Dermis microvascular lymphatic vessel endothelial cell (primary cell): Measurements from ENCODE around the gene FRMPD1. TPM values are rescaled to one million over a fixed set of nuclear protein-coding genes. Genes with fewer than 3 reads are reported as not detected.
A peak's percentile ranks its signal among the peaks of the same experiment; 100 is the strongest.
"Not testable (repeated sequence)": the region's sequence is repeated elsewhere in the genome, so short reads cannot be mapped to it uniquely, and the experiment has no call there.

Experiments
- DNase-seq, 2 donors: peaks; one replicate each; pipeline versions ENCODE4 v3.0.0 to v3.0.0-alpha.2; 2010; ENCODE audit warnings: low read depth in 2 of 2
- total RNA-seq: library from RNA; depleted of rRNA; stranded (reverse); fragments of >200 nt; gene quantifications from 2 replicates; pipeline ENCODE4 v1.2.1, GENCODE V29; 2014

Gene FRMPD1, protein sequence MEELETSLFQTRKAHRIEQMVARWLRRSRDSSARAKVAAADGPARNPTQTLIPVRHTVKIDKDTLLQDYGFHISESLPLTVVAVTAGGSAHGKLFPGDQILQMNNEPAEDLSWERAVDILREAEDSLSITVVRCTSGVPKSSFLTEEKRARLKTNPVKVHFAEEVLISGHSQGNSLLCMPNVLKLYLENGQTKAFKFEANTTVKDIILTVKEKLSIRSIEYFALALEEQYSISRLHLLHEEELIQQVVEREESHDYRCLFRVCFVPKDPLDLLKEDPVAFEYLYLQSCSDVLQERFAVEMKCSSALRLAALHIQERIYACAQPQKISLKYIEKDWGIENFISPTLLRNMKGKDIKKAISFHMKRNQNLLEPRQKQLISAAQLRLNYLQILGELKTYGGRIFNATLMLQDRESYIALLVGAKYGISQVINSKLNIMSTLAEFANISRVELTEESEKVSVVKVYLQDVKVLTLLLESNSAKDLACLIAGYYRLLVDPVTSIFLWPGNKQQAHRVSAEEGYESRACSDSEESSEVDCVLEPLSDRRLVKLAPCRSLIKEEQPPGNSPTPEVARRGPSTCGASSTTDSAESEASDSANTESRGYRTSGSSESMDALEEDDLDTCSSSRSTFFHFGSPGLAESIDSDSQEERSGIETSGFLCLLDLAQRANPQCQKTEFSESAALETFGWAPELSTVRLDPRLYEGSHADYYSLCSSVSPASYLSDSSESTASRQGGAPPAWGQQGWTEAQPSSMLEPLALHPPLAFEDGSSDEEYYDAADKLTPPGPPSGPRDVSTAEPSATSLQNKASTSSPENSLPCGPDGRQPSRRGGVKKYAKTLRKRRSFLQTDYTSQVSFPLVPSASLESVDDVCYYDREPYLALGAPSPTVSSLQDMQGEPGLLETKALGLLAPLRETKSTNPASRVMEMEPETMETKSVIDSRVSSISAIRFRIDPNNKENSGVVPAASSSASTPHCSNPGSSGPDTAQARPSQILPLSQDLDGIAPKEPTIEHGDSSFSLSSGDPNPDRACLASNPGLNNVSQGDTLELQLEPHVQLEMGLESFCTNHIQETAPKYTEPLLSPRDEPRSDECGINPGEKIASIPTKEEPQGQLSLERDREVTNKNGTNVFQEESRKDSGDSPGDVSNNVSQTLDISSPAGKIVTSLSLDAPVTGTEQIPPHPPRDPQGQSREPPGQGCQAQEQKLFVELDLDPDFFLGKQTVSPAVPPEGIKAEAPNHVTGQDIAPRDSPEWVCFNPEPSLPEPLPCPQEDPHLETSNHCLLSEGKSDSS (N-terminal part only)
- total RNA-seq: not detected in 2 replicates

DNA sequence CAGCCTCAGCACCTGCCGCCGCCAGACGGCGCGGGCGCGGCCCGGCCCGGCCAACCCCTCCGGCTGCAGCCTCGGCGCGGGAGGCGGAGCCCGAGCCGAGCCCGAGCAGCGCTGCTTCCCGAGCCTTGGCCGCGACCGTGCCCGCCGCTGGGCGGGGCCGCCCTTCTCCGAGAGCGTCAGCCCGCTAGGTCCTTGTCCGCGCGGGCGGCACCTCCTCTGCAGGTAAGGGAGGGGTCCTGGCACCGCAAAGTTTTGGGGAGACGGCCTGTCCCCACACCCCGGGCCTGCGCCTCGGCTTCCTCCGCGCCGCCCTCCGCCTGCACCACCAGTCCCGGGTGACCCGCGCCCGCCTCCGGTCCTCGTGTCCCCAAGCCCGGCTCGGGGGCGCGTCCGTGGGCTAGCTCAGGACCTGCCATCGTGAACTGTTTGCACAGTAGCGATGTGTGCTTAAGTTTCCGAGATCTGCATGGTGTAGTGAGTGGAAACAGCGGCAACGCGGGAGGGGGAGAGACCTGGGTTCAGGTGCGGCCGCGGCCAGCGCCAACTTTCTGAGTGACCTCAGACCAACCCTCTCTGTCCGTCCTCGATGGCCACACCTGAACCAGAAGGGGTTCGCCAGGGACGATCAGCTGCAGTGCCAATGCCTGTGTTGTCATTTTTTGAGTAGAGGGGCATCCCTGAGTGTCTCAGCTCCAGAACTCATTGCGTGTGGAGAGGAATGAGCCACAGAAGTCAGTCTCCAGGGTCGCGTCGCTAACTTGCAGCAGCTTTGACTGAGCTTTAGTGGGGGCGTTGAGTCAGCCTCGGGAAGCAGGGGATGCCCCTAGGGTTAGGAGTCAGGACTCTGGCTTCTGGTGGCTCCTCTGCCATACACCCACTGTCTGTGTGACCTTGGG lies at the start of gene FRMPD1:
TSS of gene FRMPD1 (plus strand) at position 82 of the 896 bp plus-strand sequence. CDS start 41,688 bp downstream, outside the sequence.
- peak; percentile 2 to 55 for DNase-seq

DNA sequence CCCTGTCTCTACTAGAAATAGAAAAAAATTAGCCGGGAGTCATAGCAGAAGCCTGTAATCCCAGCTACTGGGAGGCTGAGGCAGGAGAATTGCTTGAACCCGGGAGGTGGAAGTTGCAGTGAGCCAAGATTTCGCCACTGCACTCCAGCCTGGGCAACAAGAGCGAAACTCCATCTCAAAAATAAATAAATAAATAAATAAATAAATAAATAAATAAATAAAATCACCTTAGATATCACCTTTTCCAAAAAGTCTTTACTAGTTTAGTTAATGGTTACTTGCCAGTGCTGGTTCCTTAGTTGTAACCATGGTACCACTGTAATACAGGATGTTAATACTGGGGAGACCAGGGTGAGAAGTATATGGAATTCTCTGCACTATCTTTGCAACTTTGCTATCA lies 48.7 kb upstream of the FRMPD1 start:
- not testable (repeated sequence) for DNase-seq

DNA sequence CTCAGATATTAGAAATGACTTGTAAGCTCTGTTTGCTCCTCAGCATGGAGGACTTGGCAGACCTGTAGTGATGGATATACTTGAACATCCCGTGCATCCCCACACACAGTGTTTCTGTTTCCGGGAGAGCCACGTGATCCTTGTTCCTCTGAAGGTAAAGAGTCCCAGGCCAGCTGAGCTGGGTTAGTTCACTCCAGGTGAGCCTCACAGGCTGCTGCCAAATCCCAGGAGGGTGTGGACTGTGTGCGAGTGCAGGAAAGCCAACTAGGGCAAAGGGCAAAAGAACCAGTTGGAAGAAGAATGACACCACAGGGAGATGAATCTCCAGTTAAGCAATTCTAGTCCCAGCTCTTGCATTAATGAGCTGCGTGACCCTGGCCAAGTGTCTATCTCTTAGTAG lies 47.9 kb upstream of the FRMPD1 start:
- DNase-seq: no peak

DNA sequence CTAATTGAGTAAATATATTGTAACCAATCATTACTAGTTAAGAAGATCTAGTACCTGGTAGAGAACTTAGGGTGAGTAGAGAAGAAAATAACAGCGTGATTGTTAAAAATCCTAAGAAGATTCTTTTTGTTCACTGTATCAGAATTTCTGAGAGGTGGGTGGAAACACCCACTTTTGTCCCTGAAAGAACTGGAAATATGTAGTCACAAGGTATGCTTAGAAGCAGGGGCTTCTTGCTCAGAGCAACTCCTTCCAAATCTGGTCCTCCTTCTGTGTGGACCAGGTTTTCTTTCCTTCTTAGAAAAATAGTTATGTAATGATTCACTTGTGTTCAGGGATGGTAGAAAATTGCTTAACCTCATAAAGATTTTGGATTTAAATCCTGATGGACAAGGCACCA lies 46.5 kb upstream of the FRMPD1 start:
- DNase-seq: no peak

DNA sequence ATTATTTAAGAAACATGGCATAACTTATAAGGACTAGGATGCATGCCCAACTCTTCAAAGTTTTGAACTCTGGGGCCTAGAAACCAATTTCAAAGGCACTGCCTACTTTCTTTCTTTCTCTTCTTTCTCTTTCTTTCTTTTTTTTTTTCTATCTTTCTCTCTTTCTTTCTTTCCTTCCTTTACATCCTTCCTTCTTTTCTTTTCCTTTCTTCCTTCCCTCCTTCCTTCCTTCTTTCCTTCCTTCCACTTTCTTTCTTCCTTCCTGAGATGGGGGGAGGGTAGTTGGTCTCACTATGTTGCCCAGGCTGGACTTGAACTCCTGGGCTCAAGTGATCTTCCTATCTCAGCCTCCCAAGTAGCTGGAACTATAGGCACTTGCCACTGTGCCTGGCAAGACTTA lies 42.5 kb upstream of the FRMPD1 start:
- no peak for DNase-seq

DNA sequence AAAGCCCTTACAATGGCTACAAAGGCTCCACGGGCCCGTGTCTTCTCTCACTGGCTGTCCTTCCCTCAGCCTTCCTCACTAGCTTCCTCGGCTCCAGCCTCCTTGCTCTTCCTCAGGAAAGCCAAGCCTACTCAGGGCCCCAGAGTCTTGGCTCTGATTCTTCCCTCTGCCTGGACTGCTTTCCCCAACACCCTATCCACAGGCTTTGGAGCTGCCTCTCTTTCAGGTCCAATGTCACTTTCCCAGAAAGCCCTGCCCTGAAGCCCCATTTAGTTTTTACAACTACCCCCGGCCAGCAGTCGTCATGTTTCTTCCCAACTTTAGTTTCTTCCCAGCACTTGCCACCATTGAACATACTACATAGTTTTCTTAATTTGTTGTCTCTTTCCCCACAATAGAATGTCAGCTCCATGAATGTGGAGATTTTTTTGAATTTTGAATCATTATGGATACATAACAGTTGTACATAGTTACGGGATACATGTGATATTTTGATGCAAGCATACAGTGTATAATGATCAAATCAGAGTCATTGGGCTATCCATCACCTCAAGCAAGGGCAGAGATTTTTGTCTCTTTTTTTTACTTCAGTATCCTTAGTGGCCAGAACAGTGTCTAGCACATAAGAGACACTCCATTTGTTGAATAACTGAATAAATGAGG lies 40.9 kb upstream of the FRMPD1 start:
- DNase-seq: no peak

DNA sequence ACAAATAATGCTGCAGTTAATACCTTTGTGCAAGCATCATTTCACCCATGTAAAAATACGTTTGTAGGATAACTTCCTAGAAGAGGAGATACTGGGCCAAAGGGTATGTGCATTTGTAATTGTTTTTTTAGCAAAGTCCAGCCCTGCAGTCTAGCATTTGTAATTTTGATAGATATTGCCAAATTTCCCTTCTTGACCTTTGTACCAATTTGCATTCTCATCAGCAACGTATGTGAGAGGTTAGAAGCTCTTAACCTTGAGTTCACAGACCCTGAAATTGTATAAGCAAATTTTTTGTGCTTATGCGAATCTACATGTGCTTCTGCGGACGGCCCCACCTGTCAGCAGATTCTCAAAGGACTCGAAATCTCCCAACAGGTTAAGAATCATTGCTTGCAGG lies 39.7 kb upstream of the FRMPD1 start:
- no peak for DNase-seq

DNA sequence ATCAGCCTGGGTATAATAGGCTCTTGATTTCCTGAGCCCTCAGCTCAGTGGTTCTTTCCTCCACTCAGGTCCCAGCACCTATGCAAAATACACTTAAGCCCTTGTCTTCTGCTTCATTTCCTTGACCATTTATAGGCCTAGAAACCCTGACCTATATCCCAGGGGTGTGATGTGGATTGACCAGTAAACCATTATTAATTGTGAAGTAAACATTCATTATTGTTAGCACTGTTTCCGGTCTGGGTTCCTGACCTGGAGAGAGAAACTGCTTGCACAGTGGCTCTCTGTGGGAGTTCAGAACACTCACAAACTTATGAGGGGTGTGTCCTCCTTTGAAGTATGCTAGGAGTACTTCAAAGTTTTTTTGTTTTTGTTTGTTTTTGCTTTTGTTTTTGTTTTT lies 38.8 kb upstream of the FRMPD1 start:
- DNase-seq: no peak

DNA sequence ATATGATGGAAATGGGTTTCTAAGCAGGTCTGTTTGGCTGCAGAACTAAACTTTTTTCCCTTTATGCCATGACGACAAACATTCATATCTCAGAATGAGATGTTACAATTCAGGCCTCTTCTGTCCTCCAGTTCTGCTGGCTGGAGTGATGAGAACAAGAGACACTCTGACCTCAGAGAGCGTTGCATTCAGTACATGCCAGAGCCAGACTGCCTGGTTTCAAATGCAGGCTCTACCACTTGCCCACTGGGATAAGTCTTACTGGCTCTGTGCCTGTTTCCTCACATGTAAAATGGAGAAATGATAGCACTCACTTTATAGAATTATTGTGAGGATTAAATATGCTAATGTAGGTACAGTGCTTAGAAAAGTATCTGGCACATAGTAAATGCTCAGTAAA lies 33.6 kb upstream of the FRMPD1 start:
- DNase-seq: no peak

DNA sequence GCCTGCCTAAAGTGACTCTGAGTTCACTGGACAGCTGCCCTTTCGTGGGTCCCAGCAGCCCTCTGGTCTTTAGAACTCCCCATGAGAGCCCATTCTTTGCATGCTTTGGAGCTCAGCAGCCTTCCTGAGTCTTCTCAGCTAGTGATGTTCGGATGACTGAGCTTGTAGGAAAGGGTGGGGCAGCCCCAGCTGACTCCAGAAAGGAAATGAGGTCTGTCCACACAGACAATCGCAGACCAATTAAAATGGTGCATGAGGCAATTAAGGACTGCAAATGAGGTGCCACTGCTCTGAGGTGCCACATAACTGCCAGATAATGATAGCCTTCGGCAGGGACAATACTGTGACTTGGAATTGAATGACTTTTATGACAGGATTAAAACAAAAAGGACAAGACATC lies 32.9 kb upstream of the FRMPD1 start:
- no peak for DNase-seq

DNA sequence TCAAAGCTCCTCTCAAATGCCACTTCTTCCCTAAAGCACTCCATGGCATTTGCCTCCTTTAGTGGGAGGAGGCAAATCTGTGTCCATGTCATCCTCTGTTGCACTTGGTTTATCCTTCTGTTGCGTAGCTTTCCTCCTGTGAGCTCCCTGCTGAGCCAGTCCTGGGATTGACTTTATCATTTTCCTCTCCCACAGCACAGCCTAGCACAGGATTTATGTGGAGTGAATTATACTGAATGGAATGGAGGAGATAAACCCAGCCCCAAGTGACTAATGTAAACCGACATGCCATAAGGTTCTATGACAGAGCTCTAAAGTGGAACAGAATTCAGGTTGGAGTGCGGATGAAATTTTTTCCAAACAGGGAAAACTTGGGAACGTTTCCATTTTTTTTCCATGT lies 31.9 kb upstream of the FRMPD1 start:
- no peak for DNase-seq

DNA sequence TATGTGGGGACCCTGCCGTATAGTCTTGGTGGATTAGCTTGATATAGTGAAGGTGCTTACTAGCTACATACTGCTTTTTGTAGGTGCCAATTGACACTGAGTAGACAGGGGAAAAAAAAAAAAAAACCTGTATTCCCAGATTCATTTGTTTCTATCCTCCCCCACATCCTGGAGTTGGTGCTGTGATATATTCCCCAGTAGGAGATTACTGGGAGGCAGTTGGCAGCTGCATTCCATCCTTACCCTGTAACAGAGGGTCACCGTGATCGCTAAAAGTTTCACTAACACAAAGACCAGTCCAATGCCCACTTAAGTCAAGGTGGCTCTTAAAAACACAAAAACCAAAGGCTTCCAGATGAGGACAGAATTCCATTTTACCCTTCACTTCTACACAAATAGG lies 30.9 kb upstream of the FRMPD1 start:
- no peak for DNase-seq

DNA sequence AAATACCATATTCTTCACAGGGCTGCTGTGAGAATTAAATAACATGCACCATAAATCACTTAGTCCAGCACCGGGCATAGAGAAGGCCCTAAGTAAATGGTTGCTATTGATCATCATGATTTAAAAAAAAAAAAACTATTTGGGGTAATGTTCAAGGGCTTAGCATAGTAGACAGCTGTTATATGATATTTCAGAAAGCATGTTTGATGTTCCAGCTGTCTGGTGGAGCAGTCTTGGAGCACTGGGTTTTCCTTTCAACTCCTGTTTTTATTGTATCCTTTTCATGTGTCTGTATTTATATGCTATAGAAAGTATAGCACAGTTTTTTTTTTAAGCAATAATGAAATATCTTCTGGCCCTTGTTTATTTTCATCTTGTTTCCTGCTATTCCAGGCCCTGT lies 30.4 kb upstream of the FRMPD1 start:
- no peak for DNase-seq

DNA sequence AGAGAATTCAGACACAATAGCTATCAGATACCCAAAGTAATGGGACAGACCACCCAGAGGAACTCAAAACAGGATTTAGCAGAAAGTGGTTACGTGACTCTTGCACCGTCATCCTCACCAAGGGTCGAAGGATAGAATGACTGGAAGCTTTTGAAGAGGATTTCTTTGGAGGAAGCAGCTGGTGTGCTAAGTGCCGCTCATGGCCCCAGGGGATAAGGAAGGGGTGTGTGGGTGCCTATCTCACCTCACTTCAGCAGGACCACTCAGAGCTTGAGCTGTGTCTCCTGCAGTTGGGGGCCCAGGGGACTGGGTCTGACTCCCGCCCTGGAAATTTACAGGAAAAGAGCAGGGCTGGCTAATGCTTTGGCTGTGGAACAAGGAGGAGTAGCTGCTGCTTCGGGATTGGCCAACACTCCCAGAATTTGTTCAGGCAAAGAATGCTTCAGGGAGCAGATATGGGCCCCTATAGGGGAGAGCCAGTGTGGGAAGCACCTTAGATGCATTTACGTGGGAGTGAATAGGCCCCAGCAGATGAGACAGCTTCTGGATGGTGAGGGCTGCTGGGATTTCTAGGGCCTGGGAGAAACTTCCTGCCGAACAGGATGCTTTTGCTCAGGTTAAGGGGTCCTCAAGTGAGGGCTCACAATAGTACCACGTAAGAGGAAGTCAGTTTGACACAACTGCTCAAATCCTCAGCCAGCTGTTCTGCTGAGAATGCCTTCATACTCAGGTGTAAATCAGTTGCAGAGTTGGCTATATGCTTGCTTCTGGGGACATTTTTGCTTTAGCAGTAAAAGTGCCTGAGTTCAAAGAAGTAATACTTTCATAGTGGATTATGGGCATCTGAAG lies 29.3 kb upstream of the FRMPD1 start:
- no peak for DNase-seq

DNA sequence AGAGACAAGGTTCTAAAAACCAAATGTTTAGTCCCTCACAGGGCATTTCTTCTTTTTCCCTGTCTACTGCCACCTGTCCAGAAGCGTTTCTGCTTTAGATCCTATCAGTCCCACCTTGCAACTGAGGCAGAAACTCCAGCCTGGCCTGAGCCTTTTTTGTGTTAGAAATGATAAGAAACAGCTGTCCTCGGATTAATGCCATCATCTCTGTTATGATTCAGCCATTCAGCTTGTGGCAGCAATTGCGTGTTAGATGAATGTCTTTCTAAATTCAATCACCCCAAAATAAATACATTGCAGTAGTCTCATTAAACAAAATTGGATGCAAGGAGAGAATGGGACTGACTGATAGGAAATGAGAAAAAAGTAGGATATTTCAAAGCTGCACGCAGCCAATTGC lies 28.3 kb upstream of the FRMPD1 start:
- no peak for DNase-seq

DNA sequence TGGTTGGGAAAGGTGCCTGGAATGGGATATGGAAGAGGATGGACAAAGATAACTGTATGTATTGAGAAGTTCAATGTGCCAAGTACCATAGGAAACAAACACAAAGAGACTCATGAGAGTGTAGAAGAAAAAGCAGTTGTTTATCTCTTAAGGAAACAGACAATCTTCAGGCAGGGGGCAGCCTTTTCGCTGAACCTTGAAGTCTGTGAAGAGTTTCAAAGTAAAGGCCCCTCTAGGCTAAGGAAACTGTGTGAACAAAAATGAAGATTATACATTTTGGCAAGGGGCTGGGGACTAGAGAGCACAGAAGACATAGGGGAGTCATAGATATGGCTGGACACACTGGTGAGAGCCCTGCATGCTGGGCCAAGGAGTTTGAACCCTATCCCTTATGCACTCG lies 27.5 kb upstream of the FRMPD1 start:
- no peak for DNase-seq

DNA sequence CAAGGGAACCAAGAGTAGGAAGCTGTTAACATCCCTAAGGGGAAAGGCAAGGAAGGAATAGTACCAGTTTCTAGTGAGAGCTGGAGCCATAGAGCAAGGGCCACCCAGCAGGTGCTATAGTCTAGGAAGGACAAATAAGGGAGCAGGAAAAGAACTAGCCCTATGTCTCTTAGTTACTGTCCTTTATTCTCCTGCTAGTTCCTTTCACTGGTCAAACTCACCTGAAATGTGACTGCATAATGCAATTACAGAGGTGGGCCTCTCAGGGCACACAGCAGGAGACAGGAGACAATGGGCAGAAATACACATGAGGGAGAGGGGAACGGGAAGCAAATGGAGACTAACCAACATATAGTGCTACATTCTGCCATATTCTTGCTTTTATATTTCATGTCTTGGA lies 26.7 kb upstream of the FRMPD1 start:
- DNase-seq: no peak

DNA sequence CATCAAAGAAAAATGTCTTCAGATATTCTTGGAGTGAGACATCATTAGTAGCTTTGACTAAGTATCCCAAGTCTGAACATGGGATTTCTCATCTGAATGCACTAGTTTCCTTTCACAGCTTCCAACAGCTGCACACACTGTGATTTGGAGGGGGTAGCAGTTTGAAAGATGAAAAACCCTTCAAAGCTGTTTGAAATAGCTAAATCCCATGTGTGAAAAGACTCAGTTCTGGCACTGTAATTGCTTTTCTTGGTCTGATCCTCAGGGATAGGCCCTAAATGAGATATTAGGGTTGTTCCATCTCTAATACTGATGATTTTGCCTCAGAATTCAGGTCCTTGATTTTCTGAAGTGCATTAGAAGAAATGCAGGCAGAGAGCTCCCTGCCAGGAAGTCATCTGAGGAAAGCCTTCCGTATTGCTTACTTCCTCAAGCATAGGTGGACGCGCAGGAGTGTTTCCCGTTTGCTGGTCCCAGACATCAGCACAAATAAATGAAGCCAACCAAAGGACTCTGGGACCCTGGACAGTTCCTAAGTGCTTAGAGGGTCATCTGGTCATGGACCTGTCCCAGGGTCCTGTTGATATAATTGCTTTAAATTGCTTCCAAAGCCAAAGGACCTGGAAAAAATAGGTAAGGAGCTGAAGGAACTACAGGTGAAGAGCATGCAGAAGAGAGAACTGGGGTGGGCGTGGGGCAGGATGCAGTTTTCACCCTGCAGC lies 25.6 kb upstream of the FRMPD1 start:
- DNase-seq: no peak

DNA sequence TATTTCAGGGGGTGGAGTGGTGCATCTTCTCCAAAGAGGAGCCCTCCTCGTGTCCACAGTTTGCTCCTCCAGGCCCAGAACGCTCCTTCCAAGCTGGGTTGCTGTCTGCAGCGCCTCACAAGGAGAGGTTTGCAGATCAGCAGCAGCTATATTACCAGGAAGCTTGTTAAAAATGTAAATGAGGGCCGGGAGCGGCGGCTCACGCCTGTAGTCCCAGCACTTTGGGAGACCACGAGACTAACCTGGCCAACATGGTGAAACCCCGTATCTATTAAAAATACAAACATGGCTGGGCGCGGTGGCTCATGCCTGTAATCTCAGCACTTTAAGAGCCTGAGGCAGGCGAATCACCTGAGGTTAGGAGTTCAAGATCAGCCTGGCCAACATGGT lies 25.0 kb upstream of the FRMPD1 start:
- DNase-seq: no peak
